PC-3 (cell line): ENCODE data around the gene INTS1. TPM values are rescaled to one million over a fixed set of nuclear protein-coding genes. Genes with fewer than 3 reads are reported as not detected.

Source experiments
- ATAC-seq: fragments of 200-7000 bp; cut with Tn5 transposase; 2 replicates; pipeline ENCODE4 v1.9.1; 2020; ENCODE audit warnings: mild to moderate bottlenecking, moderate library complexity
- BruUV-seq: library from RNA; stranded (reverse); fragments of 400-500 nt; replicated peaks from 2 replicates; lab custom pipeline; 2021; lab: Mats Ljungman, UMichigan
- CTCF ChIA-PET: fragments of 300-600 bp; sonication (Branson Sonifier 250); formaldehyde crosslinking; loops from one replicate; lab custom pipeline; 2022; ENCODE audit warnings: antibody characterized with exemption; lab: Charles Lee
- POLR2A ChIA-PET: fragments of 300-600 bp; sonication (Branson Sonifier 250); formaldehyde crosslinking; loops from one replicate; lab custom pipeline; 2022; ENCODE audit warnings: antibody characterized with exemption; ENCODE audit not compliant: unreplicated experiment; lab: Charles Lee
- DNase-seq: peaks from one replicate; pipeline ENCODE4 v3.0.0-alpha.2; 2015
- H2AFZ ChIP-seq: fragments of 300-600 bp; sonication (generic); 2 replicates; pipeline ENCODE4 v1.6.0; 2016; ENCODE audit warnings: antibody characterized with exemption, low read length
- H3F3A ChIP-seq: fragments of 300-600 bp; sonication (generic); one replicate; pipeline ENCODE4 v1.6.0; 2017; ENCODE audit warnings: antibody characterized with exemption, low read length, control low read depth, mild to moderate bottlenecking; ENCODE audit not compliant: unreplicated experiment
- H3K27ac ChIP-seq: fragments of 300-600 bp; sonication (generic); 2 replicates; pipeline ENCODE4 v1.5.1; 2016; ENCODE audit warnings: mild to moderate bottlenecking, low read length
- H3K27me3 ChIP-seq: fragments of 300-600 bp; sonication (generic); 2 replicates; pipeline ENCODE4 v1.6.1; 2016; ENCODE audit warnings: low read length, mixed read lengths
- H3K36me3 ChIP-seq: fragments of 300-600 bp; sonication (generic); 2 replicates; pipeline ENCODE4 v1.6.1; 2016; ENCODE audit warnings: low read depth, mixed run types, low read length, mixed read lengths
- H3K4me1 ChIP-seq: fragments of 300-600 bp; sonication (generic); 2 replicates; pipeline ENCODE4 v1.5.1; 2016; ENCODE audit warnings: low read length; ENCODE audit not compliant: insufficient read depth
- H3K4me2 ChIP-seq: fragments of 300-600 bp; sonication (generic); 2 replicates; pipeline ENCODE4 v1.6.0; 2016; ENCODE audit warnings: low read length
- H3K4me3 ChIP-seq: fragments of 300-600 bp; sonication (generic); 2 replicates; pipeline ENCODE4 v1.5.1; 2016; ENCODE audit warnings: mild to moderate bottlenecking, low read length, mixed read lengths
- H3K79me2 ChIP-seq: fragments of 300-600 bp; sonication (generic); 2 replicates; pipeline ENCODE4 v1.6.1; 2017; ENCODE audit warnings: low read length, mixed read lengths
- H3K9ac ChIP-seq: fragments of 300-600 bp; sonication (generic); 2 replicates; pipeline ENCODE4 v1.6.0; 2016; ENCODE audit warnings: mild to moderate bottlenecking, low read length
- H3K9me2 ChIP-seq: fragments of 300-600 bp; sonication (generic); replicated peaks from 2 replicates; pipeline ENCODE4 v1.6.1; 2016; ENCODE audit warnings: mixed run types, low read length, mixed read lengths
- H3K9me3 ChIP-seq: fragments of 300-600 bp; sonication (generic); 2 replicates; pipeline ENCODE4 v1.6.1; 2016; ENCODE audit warnings: low read length, mixed read lengths
- H4K20me1 ChIP-seq: fragments of 300-600 bp; sonication (generic); 2 replicates; pipeline ENCODE4 v1.6.1; 2016; ENCODE audit warnings: low read length, mixed read lengths
- EZH2 ChIP-seq: fragments of 300-600 bp; sonication (generic); IDR thresholded peaks from one replicate; pipeline ENCODE4 v1.6.1; 2017; ENCODE audit warnings: antibody characterized with exemption, mild to moderate bottlenecking, low read length; ENCODE audit not compliant: unreplicated experiment
- EZH2phosphoT487 ChIP-seq: fragments of 300-600 bp; sonication (generic); IDR thresholded peaks from 2 replicates; pipeline ENCODE4 v1.6.1; 2018; ENCODE audit warnings: mild to moderate bottlenecking, antibody characterized with exemption, low read length, borderline replicate concordance
- intact Hi-C: fragments of 100-400 bp; cut with micrococcal nuclease; formaldehyde crosslinking; loops from 2 replicates; pipeline ENCODE4 v1.9.0; 2023
- total RNA-seq: library from RNA; depleted of rRNA; stranded (reverse); fragments of >200 nt; gene quantifications from 2 replicates; pipeline ENCODE4 v1.2.3, GENCODE V29; 2014
- TF ChIP-seq, protein P1 (sequence below): fragments of 300-600 bp; sonication (generic); conservative IDR thresholded peaks from 2 replicates; pipeline ENCODE4 v1.5.1; 2017; ENCODE audit warnings: antibody characterized with exemption, low read depth, mild to moderate bottlenecking, low read length

Gene INTS1
- total RNA-seq, 1 experiment from 2014 or later = 62.9 TPM

DNA sequence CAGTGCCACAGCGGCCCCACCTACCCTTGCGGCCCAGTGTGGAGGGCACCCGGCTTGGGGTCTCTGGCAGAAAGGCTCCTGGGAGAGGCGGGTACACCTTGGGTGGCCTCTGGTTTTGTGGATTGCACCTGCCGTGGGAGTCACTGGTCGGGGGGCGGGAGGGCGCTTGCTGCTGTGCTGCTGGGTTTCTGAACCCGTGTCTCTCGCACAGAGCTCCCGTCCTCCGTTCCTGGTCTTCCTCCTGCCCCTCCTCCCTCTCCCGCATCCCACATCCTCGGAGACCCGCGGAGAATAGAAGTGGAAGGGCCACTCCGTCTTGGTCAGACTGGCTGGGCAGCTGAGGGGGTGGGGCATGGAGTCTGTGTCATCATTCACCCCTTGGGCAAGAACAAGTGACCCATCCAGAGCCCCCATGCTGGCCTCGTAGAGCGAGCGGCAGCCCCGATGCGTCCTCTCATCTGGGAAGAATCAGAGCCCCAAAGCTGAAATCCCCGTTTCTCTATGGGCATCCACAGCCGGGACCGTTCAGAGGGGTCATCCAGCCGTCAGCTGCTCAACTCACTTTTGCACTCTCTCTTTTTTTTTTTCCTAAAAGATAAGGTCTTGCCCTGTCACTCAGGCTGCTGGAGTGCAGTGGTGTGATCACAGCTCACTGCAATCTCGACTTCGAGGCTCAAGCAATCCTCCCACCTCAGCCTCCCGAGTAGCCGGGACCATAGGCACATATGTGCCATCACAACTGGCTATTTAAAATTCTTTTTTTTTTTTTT lies 30.3 kb upstream of the INTS1 start:
- peaks cover 7% of the 10 kb centered on the region for H3F3A ChIP-seq
- no peaks in the 10 kb centered on the region for H3K9me2 ChIP-seq
- ATAC-seq (no peak), DNase-seq (no peak)
- no TSS peak for BruUV-seq
- H4K20me1 ChIP-seq = peaks cover 8% of the 10 kb centered on the region; the same call in 1 of the 2 replicates
- peak overlapping the region; percentile 97 for H3K27ac ChIP-seq
- intact Hi-C loops = no loop called here
- H2AFZ ChIP-seq = no peak overlapping the region
- H3K4me1 ChIP-seq = peaks cover 36% of the 10 kb centered on the region
- ChIA-PET POLR2A (interaction anchor here (1.3 kb wide), 1 partner anchor 22 kb away, joined by 3 read pairs; the partner anchor contains the start of gene TMEM184A), CTCF (interaction anchor here (1.0 to 1.4 kb wide), 2 partner anchors 22 to 28 kb away, joined by 4 read pairs; partner anchors contain the start of gene TMEM184A)
- H3K4me3 ChIP-seq = peak overlapping the region; percentile 66
- H3K36me3 ChIP-seq = peaks cover 8% of the 10 kb centered on the region
- H3K9ac ChIP-seq = peak overlapping the region; percentile 58
- peak overlapping the region; percentile 86 for H3K4me2 ChIP-seq
- peaks cover 81% of the 10 kb centered on the region for H3K79me2 ChIP-seq
- H3K27me3 ChIP-seq = no peaks in the 10 kb centered on the region
- TF ChIP-seq EZH2phosphoT487 (no peak), EZH2 (no peak)
- TF ChIP-seq, protein P1, sequence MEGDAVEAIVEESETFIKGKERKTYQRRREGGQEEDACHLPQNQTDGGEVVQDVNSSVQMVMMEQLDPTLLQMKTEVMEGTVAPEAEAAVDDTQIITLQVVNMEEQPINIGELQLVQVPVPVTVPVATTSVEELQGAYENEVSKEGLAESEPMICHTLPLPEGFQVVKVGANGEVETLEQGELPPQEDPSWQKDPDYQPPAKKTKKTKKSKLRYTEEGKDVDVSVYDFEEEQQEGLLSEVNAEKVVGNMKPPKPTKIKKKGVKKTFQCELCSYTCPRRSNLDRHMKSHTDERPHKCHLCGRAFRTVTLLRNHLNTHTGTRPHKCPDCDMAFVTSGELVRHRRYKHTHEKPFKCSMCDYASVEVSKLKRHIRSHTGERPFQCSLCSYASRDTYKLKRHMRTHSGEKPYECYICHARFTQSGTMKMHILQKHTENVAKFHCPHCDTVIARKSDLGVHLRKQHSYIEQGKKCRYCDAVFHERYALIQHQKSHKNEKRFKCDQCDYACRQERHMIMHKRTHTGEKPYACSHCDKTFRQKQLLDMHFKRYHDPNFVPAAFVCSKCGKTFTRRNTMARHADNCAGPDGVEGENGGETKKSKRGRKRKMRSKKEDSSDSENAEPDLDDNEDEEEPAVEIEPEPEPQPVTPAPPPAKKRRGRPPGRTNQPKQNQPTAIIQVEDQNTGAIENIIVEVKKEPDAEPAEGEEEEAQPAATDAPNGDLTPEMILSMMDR = no peak
- H3K9me3 ChIP-seq = no peaks in the 10 kb centered on the region

DNA sequence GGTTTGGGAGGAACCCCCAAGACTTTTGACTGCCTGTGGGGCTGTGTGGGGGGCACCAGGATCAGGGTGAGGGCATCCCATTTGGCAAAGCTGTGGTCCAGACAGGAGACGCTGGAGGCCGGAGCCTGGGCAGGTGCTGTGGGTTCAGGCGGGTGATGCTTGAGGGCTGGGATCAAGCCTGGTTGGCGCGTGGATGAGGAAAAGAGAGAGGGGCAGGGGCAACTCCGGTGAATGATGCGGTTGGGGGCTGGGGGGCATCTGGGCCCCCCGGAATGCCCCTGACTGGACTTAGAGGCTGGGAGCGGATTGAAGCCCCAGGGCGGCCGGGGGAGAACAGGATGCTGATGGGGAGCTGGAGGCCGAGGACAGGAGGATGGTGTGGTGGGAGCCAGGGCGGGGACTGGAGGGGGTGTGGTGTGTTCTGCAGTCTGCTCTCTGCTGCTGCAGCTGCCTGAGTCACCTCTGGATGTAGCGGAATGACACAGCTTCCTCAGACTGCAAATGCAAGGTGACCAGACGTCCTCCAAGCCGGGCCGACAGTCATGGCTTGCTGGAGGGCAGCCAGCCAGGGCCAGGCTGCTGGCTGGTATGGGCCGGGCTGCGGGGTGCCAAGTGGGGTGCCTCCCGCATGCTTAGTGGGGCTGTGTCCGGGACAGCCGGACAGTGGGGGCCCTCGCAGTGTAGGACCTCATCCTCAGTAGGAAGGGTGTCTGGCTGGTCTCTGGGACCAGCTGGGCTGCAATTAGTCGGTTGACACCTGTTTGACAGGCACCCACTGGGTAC lies 29.5 kb upstream of the INTS1 start:
- peaks cover 73% of the 10 kb centered on the region for H3K79me2 ChIP-seq
- peak; percentile 53 for ATAC-seq
- no peak for TF ChIP-seq EZH2phosphoT487
- no peak for TF ChIP-seq EZH2
- TF ChIP-seq, protein P1 = no peak
- ChIA-PET CTCF (interaction anchor here (1.0 to 1.4 kb wide), 2 partner anchors 22 to 27 kb away, joined by 4 read pairs; partner anchors contain the start of gene TMEM184A), POLR2A (interaction anchor here (1.2 to 1.3 kb wide), 2 partner anchors 21 to 23 kb away, joined by 3 to 6 read pairs; partner anchors contain the start of gene TMEM184A)
- peaks cover 7% of the 10 kb centered on the region for H3F3A ChIP-seq
- peak; percentile 86 for DNase-seq
- H3K4me3 ChIP-seq = peak overlapping the region; percentile 66
- no peaks in the 10 kb centered on the region for H3K27me3 ChIP-seq
- H2AFZ ChIP-seq = no peak overlapping the region
- H3K9me2 ChIP-seq = no peaks in the 10 kb centered on the region
- H3K4me1 ChIP-seq = peaks cover 36% of the 10 kb centered on the region
- peak overlapping the region; percentile 91 for H3K9ac ChIP-seq
- H3K27ac ChIP-seq = peak overlapping the region; percentile 97
- BruUV-seq = no TSS peak
- peaks cover 8% of the 10 kb centered on the region; the same call in 1 of the 2 replicates for H4K20me1 ChIP-seq
- H3K9me3 ChIP-seq = no peaks in the 10 kb centered on the region
- intact Hi-C loops = loop anchor here (1.0 to 2.0 kb wide), 3 partner anchors 23 to 34 kb away; partner anchors contain the start of gene TMEM184A
- no peaks in the 10 kb centered on the region; the same call in 1 of the 2 replicates for H3K36me3 ChIP-seq
- H3K4me2 ChIP-seq = peak overlapping the region; percentile 86
